GM19239 (cell line): ENCODE results near the gene SH3GLB1.
"Not testable (repeated sequence)": the region's sequence is repeated elsewhere in the genome, so short reads cannot be mapped to it uniquely, and the experiment has no call there.

Experiments used
- DNase-seq: peaks from one replicate; pipeline ENCODE4 v3.0.0; 2011; ENCODE audit warnings: low spot score; ENCODE audit not compliant: insufficient read length
- FAIRE-seq: peaks from 2 replicates; lab custom pipeline; 2011; peaks lifted over from hg19 to GRCh38; lab: Jason Lieb, UNC

SH3GLB1 gene

DNA sequence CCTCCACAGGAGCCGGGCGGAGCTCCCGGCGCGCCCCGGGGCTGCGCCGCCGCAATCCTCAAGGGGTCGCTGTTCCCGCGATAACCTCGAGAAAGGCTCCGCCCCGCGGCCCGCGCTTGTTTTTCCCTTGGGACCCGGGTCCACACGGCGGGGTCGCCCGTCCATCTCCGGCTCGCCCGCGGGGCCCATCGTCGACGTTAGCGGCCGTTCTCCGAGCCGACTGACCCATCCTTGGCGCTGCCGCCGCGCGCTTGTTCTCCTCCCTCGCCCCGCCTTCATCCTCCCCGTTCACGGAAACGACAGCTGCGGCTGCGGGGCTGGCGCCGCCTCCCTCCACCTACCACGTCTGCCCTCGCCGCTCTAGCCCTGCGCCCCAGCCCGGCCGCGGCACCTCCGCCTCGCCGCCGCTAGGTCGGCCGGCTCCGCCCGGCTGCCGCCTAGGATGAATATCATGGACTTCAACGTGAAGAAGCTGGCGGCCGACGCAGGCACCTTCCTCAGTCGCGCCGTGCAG lies at the start of gene SH3GLB1:
Gene SH3GLB1 (plus strand): TSS at position 119 of the 514 bp plus-strand sequence. CDS start 324 bp downstream, at position 443.
- DNase-seq (peak; percentile 48), FAIRE-seq (peak; percentile 71)

DNA sequence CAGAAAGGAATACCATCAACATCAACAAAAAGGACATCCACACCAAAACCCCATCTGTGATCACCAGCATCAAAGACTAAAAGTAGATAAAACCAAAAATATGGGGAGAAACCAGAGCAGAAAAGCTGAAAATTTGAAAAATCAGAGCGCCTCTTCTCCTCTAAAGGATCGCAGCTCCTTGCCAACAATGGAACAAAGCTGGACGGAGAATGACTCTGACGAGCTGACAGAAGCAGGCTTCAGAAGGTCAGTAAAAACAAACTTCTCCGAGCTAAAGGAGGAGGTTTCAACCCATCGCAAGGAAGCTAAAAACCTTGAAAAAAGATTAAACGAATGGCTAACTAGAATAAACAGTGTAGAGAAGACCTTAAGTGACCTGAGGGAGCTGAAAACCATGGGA lies 46.0 kb upstream of the SH3GLB1 start:
- not testable (repeated sequence) for FAIRE-seq, DNase-seq

DNA sequence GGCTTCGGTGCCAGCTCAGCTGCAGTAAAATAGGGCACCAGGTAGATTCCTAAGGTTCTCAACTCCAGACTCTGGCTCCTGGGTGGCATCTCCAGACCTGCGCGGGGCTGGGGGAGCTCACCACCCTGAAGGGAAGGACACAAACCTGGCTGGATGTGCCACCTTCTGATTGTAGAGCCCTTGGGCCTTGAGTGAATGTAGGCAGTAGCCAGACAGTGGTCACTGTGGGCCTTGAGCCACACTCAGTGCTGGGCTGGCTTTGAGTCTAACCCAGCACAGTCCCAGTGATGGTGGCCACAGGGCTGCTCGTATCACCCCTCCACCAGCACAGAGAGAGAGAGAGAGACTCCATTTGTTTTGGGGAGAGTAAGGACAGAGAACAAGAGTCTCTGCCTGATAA lies 38.0 kb upstream of the SH3GLB1 start:
- no peak for FAIRE-seq
- no peak for DNase-seq

DNA sequence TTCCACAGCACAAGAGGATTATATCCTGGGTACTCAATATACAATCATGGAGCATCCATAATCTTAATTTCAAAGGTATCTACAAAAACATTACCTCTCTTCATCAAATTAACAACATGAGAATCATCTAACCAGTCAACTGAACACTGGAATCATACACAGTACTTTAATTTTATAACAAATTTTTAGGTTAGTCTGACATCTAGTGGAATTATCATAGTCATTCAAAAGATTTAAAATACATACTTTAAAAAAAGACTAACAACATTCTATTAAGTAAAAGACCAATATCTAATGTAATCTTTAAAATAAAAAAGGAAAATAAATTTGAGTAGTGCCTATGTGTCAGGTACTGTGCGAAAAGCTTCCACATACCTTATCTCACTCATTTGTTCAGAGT lies 16.8 kb upstream of the SH3GLB1 start:
- DNase-seq (no peak), FAIRE-seq (no peak)

DNA sequence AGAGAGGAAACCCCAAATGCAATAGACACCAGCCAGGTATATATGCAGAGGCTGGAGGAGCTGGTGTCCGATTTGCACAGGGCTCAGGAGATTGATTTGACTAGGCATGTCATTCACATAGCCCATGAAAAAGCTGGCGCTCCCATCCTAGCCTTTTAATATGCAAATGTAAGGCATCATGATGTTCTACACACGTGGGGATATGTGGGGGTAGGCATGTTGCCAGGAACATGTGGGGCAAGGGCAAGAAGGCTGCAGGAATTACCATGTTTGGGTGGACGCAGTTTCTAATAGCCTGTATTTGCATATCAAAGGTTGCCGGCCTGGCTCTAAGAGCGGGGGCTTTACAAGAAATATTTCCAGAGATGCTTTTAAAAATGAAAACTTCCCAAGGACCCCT lies 11.7 kb upstream of the SH3GLB1 start:
- FAIRE-seq (no peak), DNase-seq (no peak)

DNA sequence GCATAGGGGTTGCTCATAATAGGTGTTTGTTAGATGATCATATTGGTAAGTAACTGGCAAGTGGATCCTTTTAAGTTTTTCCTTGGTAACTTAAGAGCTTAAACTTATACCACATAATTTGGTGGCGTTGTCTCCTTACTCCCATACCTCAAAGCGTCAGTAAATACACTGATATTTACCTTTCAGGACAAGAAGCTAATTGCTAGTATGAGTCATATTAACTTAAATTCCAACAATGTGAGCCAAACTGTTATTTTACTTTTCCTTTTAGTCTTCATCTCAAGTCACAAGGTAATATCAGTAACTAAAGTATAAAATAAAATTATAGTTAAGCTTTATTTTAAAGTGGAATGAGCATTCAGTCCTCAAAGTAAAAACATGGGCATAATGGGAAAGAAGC lies 9.0 kb upstream of the SH3GLB1 start:
- DNase-seq (no peak), FAIRE-seq (no peak)

DNA sequence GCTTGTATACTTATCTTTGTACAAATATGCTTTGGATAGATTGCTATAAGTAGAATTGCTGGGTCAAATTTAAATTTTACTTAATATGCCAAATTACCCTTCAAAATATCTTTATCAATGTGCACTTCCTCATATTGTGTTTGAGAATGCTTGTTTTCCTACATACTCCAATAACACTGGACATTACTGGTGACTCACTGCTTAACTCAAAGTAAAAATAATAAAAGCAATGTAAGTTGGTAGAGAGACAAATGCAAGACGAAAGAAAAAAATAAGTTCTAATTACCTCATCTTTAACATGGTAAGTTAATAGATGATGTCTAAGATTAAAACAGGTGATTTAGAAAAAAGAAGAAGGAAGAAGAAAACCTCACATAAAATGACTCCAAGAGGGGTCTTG lies 7.9 kb upstream of the SH3GLB1 start:
- no peak for DNase-seq
- FAIRE-seq, result no peak

DNA sequence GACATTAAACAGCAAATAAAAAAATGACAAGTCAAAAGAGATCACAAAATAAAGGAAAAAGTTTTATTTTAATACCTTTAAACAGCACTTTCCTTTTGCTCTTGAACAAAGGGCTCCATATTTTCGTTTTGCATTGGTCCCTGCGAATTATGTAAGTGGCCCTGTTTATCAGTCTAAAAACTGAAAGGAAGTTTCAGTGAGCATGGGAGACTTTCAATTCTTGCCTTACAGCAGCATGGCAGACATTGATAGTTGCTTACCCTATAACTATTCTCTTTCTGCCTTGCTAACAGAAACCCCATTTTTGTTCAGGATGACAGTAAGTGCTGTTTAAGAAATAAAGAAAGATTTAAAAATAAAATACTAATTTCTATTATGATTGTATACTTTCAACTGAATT lies 5.2 kb upstream of the SH3GLB1 start:
- no peak for DNase-seq
- FAIRE-seq, result peak; percentile 70

DNA sequence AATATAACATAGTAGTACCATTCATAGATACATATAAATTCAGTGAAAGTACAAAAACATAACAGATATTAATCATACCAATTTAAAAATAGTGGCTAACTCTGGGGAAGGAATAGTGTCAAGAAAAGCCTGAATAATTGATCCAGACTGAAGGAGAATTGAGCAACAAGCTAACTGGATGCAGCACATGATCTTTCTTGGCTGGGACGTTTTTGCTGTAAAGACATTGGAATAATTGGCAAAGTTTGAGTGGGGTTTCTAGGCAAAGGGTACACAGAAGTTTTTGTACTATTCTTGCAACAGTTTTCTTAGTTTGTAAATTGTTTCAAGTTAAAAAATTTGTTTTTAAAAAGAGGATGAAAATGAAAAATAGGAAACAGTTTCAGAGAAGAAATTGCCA lies 2.6 kb upstream of the SH3GLB1 start:
- no peak for FAIRE-seq

DNA sequence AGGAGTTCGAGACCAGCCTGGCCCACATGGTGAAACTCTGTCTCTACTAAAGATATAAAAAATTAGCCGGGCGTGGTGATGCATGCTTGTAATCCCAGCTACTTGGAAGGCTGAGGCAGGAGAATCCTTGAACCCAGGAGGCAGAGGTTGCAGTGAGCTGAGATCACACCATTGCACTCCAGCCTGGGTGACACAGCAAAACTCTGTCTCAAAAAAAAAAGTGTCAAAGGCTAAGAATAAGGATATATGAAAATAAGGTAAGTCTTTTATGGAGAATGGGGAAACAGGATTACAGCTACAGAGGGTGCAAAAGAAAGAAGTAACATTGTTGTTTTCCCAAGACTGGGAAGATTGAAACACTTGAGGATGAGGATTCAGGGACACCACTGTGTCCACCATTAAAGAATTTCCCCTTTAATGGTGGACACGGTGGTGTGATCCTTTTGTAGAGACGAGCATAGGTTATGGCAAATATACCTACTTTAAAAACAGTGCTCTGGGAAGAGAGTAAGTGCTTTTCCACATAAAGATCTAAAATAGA lies 1.4 kb upstream of the SH3GLB1 start:
- FAIRE-seq, DNase-seq: not testable (repeated sequence)

More for the DNA sequence above, 2.6 kb upstream of the SH3GLB1 start:
- DNase-seq, result no peak

DNA sequence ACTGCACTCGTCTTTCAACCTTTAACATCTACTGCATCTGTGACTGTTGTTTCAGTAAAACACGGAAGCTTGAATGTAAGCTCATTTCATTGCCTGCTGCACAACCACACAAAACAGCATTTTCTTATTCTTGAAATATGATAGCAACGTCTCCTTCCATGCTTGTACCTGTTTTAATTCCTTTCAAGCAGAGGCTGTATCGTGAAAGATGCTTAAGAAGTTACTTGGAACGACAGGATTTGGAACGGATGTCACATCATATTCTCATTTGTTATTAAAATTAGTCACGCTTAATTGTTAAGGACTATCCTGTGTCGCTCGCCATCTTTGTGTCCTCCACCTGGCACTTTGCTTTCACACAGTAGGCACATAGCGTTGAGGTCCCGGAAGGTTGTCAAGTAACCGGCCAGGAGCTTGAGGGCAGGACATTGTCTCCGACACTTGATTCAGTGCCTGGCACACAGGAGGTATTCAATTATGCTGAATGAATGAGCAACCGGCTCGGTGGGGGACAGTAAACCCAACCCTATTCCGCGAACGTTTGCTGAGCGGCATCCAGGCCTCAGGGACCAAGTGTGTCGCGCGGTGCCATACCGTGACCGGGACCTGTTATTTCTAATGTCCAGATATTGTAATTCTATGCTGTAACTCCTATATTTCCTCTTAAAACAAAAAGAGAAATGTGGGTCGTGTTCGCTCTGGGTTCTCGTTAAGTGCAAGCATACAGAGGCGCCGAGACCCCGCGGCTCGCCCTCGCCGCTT lies 499 bp upstream of the SH3GLB1 start:
- DNase-seq (no peak), FAIRE-seq (peak; percentile 76)

DNA sequence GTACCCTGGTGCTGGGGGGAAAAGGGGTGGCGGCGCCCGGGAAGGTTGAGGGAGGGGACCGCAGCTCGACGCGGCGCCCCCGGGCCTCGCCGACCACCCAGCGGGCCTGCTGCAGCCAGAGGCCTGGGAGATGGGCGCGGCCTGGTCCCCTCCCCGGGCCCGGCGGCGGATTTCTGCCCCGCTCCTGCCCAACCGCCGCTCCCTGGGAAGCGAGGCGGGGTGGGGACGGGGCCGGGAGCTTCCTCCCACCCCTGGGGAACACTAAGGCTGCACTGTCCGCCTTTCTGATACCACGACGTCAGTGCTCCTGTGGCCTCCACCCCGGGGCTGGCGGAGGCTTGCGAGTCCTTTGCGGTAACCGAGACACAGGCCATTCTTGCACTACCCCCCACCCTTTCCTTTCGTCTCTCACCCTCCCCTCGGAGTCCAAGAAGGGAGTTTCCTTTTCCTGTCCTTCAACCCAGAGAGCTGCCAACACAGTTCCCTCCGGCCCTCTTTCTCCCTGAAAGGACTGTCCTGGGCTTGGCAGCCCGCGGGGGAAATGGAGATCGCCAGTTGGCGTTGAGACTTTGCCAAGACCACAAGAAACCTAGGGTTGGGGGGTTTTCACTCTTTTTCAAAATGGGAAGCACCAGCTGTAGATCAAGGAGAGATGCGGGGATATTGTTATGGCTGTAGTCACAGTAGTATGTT lies 742 bp downstream of the SH3GLB1 start:
- FAIRE-seq, result peak; percentile 73
- DNase-seq, result peak; percentile 8

DNA sequence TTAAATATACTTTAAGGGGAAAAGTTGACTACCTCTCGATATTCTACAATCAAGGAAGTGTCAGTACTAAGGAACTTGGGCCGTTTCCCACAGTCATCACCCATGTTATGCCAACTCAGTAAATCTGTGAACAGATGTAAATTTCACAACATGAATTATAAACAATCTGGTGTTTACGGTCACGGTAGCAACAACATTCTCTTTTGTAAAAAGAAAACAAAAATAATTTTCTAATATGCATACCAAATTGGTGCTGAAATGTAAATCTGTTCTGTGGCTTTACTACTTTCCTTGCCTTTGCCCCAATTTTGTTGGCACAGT lies 1.2 kb downstream of the SH3GLB1 start:
- FAIRE-seq (no peak), DNase-seq (no peak)

DNA sequence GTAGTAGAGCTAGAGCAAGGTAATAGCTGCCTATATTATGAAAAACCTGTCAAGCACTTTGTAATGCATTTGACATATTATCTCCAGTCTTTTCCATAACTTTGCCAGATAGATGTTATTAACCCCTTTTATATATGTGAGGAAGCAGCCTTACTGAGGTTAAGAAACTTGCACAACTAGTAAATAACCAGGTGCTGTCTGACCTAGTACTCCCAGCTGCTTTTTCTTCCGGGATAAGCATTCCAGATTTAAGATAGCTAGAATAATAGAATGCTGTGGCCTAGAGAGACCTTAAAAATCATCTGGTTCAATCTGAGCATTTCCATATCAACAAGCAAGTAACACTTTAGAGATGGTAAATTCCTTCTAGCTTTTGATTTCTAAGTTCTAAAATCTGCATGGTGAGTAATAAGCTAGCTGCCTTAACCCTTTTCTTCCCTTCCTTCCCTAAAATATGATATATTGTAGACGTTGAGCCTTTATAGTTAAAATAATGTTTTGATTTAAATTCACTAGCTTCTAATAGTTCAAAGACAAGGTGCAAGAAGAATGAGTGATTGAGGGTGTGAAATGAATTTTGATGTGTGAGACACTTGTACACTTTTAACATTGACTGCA lies 1.8 kb downstream of the SH3GLB1 start:
- DNase-seq (no peak), FAIRE-seq (peak; percentile 65)

DNA sequence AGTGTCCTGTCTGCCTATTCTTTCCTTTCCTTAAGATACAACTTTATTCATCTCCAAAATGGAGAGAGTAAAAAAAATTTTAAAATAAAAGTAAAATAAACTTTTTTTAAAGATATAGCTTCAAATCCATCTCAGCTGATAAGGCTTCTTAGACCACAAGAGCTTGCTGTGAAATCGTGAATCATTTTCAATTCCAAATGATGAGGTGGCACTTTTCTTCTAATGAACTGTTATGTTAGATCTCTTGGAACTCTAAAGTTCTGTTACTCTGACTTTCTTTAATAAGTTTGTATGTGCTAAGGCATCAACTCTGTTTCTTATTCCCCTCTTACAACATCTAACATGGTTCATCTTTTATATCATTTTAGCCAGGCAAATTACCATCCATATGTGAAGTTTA lies 4.5 kb downstream of the SH3GLB1 start:
- FAIRE-seq (no peak), DNase-seq (no peak)

DNA sequence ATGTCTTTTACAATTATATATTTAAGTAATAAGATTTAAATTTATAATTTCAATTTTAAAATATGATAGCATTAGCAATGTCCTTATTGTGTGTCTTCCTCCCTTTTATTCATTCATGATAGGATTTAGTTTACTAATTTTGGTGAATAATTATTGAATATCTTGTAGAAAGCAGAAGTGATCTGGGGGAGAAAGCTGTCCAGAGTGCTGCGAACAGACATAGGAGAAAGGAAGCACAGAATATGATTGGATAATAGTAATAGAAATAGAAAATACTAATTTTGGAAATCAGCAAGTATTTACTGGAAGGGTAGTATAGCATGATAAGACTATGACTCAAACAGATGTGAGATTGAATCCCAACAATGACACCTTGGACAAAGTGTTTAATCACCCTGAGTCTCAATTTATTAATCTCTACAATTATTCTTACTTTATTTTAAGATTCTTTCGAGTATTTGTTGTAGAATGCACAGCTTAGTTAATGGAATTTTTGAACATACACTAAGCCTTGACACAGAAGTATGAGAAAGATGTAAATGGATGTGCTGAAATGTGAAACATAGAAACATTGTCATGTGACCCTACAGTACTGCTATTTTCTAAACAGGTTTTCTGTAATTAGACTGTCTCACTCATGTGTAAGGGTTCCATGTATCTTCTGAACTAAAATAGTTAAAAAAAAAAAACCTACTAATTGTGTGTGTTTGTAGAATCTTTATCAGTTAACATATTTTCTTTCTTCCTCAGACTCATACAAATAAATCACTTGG lies 7.9 kb downstream of the SH3GLB1 start:
- FAIRE-seq (peak; percentile 39), DNase-seq (no peak)

DNA sequence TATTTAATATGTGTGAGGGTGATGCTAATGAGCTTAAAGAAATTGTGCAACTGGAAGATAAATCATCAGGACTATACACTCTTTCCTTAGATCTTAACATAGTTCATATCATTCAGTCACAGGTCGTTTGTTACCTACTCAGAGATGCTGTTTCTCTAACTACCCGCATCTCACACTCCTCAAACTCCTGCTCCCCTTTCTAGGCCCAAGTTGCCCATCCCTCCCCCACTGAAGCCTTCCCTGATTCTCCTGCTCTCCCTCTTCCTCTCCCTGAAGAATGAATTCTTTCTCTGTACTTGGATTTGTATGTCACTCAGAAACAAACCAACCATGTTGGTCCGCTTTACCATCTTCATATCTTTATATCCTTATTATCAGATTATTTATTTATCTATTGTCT lies 9.1 kb downstream of the SH3GLB1 start:
- FAIRE-seq (no peak), DNase-seq (no peak)

DNA sequence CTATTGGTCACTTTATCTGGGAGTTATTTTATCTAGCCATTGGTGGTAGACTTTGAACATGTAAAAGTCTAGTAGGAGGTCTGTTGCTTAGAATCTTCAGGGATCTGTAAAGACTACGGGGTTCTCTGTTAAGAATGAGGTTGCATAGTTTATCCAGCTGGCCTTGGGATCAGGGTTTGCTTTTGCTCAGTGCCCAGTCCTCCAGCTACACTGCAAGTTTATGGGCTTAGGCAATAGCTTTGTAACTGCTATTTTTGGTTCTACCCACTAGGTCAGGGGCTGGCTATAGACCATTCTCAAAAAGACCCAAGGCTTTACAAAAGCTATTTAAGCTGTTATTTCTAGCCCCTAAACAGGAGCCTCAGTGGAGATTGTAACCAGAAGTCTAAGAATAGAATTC lies 9.8 kb downstream of the SH3GLB1 start:
- FAIRE-seq (no peak), DNase-seq (no peak)

DNA sequence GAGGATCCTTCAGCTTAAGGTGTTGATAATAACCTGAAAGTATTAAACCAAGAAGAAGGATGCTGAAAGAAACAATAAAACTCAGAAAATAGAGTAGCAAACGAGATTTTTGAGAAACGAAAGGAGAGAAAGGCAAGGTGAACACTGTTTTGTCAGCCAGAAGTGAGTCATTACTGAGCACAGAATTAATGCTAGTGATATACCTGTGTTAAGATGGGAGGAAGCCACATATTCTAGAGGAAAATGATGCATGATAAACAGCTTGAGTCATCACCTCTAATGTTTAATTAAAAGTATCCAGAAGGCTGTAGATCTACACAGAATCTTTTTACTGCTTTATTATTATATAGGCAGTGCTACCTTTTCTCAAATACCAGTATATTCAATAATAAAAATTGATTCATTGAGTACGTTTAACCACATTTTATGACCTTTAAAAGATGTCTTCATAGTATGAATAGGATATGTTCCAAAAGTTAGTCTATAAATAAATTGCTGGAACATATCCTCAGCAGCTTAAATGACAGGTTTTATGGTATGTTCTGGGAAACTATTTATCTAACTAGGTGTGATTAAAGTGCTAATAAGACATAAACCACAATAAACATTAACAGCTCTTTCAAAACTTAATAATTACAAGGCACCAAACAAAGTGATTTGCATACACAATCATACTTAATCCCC lies 10.3 kb downstream of the SH3GLB1 start:
- DNase-seq, result no peak
- peak; percentile 8 for FAIRE-seq

DNA sequence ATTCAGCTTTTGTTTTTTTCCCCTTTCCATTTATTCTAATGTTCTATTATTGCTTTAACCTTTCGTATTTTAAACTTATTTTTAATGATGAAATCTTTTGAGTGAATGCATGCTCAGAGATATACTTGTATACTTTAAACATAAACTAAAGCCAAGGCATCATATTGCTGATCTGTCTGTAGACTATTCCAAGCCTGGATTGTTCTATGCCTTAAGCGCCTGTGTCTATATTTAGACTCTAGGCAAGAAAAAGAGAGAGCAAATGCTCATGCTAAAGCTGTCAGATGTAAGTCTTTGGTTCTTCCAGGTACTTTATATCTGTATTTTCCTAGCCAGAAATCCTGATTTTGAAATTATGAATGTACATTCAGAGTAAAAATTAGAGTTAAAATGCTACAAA lies 14.4 kb downstream of the SH3GLB1 start:
- no peak for FAIRE-seq

More for the DNA sequence above, 14.4 kb downstream of the SH3GLB1 start:
- no peak for DNase-seq
